GM18861 (cell line): ENCODE results near the gene CD200R1L.
"Not testable (repeated sequence)": the region's sequence is repeated elsewhere in the genome, so short reads cannot be mapped to it uniquely, and the experiment has no call there.

Experiments used
- ATAC-seq: cut with Tn5 transposase; IDR thresholded peaks from one replicate; pipeline ENCODE4 v1.9.1; 2021; ENCODE audit not compliant: unreplicated experiment

CD200R1L gene, protein sequence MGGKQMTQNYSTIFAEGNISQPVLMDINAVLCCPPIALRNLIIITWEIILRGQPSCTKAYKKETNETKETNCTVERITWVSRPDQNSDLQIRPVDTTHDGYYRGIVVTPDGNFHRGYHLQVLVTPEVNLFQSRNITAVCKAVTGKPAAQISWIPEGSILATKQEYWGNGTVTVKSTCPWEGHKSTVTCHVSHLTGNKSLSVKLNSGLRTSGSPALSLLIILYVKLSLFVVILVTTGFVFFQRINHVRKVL

DNA sequence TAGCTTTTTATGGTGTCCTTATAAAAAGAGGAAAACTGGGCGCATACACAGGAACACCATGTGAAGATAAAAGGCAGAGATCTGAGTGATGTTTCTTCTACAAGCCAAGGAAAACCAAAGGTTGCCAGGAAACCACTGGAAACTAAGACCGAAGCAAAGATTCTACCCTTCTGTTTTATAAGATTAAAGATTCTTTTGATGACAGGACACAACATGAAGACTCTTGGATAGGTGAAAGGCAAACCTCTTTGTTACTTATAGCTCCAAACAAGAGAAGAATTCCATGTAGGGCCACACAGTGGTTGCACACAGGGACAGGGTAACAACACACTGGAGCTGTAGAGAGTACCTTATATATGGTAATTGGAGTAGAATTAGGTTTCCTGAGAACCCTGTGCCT lies at the start of gene CD200R1L:
Gene CD200R1L, minus strand, starts transcription at position 101 of the 400 bp plus-strand sequence. CDS start 17,497 bp downstream, outside the sequence.
- no peak for ATAC-seq

DNA sequence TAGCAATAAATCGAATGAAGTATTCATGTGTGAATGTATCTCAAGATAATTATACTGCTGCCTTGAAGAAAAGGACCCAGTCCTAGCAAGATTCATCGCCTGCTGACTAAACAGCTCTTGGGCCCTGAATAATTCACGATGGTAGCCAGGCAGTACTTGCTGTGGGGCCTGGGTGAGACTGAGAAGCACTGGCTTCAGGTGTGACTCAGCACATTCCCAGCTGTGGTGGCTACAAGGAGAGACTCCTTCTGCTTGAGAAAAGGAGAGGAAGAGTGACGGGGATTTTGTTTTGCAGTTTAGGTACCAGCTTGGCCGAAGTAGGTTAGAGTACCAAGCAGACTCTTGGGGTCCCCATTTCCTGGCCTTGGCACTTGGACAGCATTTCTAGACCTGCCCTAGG lies 47.6 kb upstream of the CD200R1L start:
- ATAC-seq = no peak

DNA sequence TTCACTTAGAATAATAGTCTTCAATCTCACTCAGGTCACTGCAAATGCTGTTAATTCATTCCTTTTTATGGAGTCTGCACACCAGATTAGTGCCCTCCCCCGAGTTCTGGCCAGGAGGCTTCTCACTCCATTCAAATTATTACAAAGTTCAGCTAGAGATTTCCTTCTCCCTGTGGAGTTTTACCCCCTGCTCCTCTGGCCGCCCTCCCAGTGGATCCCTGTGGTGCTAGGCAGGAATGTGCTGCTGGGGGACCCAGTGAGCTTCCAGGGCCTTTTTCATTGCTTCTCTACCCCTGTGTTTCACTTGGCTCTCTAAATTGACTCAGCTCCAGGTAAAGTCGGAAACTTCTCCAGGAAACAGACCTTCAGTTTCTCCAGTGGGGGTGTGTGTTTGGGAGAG lies 42.7 kb upstream of the CD200R1L start:
- no peak for ATAC-seq

DNA sequence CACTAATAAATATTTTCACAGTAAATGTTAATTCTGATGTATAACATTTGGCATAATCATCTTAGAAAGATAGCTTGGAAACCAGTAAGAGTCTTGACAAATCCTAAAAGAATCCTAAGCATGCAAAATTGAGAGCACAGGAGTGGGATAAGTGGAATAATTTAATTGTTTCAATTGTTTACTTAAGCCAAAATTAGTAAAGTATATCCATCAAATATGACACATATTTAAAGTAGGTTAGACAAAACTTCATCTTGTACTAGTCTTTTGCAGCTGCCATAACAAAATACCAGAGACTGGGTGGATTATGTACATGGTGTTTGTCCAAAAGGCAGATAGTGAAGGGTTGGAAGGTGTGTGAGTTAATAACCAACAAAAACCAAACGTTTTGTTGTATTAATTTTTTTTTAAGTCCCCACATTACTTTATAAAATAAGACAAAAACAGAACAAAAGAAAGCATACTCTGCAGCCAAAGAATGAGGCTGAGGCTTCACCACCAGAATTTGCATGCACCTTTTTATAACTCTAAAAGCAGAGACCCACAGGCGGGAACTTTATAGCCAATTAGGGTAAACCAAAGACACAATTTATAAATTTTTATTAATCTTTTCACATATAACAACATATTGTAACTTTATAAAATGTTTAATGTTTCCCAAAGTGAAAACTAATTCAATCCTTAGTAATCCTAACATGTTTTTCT lies 41.9 kb upstream of the CD200R1L start:
- peak; percentile 51 for ATAC-seq

DNA sequence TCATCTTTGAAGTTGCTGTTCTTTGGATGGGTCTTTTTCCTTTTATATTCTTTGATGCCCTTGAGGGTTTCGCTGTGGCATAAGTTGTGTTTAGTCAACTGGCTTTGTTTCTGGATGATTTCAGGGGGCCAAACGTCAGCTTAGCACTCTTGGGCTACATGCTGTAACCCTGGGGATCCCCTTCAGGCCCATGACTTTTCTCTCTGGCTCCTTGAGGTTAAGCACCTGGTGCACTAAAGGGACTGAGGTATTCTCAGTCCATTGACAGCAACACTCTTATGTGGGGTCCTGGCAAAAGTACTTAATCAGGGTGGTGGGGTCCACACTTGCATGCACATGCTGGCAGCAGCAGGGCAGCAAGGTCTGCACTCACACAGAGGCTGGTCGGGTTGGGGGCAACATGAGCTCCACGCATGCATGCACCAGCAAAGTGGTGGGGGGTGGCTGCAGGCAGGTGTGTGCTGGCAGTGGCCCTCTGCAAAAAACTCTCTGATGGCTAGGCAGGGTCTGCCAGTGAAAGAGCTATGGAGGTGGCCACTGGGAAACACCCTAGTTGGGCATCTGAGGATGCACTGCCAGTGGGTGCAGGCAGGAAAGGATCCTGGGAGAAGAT lies 38.1 kb upstream of the CD200R1L start:
- ATAC-seq = no peak

DNA sequence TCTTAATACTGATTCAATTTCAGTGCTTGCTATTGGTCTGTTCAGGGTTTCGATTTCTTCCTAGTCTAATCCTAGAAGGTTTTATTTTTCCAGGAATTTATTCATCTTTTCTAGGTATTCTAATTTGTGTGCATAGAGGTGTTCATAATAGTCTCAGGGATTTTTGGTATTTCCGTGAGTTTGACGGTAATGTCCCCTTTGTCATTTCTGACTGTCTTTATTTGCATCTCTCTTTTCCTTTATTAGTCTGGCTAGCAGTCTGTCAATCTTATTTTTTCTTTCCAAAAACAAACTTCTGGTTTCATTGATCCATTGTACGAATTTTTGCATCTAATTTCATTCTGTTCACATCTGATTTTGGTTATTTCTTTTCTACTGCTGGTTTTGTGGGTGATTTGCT lies 35.2 kb upstream of the CD200R1L start:
- ATAC-seq = no peak

DNA sequence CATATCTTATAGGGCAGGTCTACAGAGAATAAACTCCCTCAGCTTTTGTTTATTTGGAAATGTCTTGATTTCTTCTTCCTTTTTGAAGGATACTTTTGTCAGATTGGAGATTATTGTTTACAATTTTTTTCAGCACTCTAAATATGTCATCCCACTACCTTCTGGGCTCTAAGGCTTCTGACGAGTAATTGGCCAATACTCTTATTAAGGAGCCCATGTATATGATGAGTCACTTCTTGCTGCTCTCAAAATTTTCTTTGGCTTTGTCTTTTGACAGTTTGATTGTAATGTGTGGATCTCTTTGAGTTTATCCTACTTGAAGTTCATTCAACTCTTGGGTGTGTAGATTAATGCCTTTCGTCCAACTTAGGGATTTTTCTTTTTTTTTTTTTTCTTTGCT lies 28.9 kb upstream of the CD200R1L start:
- no peak for ATAC-seq

DNA sequence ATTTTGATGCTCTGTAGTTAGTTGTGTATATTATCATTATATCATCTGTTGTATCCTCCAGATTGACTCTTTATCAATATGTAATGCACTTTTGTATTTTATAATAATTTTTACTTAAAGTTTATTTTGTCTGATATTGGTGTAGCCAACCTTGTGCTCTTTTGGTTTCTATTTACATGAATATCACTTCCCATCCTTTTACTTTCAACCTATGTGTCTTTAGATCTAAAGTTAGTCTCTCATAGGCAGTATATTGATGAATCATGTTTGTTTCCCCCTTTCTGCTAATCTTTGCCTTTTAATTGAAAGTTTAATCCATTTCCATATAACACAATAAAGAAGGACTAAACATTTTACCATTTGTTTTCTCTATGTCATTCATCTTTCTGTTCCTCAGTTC lies 28.1 kb upstream of the CD200R1L start:
- no peak for ATAC-seq

DNA sequence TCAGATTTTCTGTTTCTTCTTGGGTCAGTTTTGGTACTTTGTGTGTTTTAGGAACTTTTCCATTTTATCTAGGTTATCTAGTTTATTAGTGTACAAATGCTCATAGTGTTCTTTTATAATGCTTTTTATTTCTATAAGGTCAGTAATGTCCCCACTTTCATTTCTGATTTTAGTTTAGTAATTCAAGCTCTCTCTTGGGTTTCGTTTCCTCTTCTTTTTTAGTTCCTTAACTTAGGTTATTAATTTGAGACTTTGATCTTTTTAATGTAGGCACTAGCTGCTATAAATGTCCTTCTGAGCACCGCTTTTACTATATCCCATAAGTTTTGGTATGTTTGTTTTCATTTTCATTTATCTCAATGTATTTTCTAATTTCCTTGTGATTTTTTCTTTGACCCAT lies 27.0 kb upstream of the CD200R1L start:
- peak; percentile 84 for ATAC-seq

DNA sequence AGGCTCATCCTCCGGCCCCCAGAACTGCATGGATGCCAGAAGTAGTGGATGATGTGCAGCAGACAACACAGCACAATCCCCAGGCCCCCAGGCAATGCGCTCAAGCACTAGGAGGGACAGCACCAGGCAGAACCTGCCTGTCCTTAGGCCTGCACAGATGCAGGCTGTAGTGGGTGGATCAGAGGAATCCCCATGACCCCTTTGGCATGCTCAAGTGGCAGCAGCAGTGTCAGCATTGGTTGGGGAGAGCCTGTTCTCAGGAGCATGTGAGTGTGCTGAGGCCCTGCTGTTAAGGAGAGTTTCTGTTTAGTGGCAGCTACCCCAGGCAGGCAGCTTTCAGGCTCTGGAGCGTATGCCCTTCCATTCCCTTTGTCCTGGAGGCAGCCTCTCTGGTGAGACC lies 25.1 kb upstream of the CD200R1L start:
- ATAC-seq = no peak

DNA sequence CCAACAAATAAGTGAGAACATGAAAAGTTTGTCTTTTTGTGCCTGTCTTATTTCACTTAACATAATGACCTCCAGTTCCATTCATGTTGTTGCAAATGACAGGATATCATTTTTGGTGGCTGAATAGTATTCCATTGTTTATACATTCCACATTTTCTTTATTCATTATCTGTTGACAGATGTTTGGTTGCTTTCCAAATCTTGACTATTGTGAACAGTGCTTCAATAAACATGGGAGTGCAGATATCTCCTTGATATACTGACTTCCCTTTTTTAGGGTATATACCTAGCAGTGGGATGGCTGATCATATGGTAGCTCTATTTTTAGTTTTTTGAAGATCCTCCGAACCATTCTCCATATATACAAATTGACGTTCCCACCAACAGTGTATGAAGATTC lies 19.1 kb upstream of the CD200R1L start:
- ATAC-seq = no peak

DNA sequence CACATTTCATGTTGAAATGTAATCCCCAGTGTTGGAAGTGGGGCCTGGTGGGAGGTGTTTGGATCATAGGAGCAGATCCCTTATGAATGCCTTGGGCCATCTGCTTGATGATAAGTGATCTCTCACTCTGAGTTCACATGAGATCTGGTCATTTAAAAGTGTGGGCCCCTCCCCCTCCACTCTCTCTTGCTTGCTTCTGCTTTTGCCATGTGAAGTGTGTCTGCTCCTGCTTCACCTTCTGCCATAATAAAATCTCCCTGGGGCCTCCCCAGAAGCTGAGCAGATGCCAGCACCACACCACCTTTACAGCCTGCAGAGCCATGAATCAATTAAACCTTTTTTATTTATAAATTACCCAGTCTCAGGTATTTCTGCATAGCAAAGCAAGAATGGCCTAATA lies 14.2 kb upstream of the CD200R1L start:
- ATAC-seq = no peak

DNA sequence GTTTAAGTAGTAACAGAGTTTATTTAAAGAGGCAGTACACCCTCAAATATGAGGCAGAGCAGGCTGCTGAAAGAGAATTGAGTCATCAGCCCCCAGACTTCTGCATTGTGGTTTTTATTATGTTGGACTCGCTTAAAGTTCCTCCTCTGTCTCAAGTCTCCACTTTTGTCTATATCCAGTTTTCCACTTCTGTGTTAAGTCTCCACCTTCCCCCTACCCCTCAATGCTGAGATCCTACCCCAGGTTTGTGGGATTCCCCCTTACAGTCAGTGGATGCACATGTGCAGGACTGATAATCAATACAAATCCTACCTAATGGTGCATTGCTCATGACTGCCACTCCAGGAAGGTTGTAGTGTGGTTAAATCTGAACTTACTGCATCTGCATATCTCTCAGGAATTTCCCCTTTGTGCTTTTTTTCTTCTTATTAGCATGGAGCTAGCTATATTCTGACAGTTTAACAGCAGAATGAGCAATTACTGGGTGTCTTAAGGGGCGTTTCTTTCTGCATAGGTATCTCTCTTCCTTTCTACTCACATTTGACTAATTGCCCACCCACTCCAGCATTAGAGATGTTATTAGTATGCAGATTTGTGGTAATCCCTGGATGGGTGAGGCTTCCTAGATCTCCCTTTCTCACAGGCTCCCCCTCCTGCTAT lies 11.9 kb upstream of the CD200R1L start:
- ATAC-seq = no peak

DNA sequence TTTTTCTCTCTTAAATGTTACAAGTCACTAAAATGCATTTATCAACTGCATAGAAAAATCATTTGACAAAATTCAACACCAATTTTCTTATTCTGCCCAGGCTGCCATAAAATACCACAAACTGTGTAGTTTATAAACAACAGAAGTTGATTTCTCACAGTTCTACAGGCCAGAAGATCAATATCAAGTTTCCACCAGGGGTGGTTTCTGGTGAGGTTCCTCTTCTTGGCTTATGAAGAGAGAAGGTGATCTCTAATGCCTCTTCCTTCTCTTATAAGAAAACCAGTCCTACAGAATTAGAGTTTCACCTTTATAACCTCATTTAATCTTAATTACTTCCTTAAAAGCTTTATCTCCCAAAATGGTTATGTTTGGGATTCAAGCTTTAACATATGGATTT lies 10.9 kb upstream of the CD200R1L start:
- no peak for ATAC-seq

DNA sequence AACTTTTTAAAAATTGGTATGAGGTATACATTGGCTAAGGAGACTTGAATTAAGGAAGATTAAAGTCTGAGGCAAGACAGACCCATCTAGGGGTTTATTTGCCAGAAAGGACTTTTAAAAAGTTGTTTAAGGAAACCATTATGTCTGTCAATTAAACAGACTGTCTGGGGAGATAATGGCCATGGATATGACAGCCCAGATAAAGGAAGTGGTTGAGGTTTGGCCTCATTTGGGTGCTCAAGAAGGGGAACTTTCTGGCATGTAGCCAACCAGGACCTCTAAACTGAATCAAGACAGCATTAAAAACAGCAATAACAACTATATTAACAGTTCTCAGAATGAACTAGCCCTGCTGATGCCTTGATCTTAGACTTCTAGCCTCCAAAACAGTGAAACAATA lies 9.9 kb upstream of the CD200R1L start:
- ATAC-seq = no peak

DNA sequence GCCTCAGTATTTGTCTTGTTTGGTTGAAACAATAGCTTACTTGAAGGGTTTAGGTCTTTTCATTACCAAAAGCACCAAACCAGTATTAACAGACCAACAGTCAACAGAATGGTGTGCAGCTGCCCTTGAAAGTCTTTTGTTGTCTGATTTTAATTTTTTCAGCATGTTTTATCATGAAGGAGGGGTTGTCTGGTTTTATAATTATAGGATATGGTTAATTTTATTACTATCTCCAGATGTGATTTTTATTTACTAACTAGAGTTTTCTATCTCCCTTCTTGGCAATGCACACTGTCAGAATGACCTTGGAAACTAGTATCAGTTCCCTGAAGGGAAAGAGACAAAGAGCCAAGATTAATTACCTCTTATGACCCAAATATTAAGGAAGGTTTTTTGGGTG lies 9.2 kb upstream of the CD200R1L start:
- no peak for ATAC-seq

DNA sequence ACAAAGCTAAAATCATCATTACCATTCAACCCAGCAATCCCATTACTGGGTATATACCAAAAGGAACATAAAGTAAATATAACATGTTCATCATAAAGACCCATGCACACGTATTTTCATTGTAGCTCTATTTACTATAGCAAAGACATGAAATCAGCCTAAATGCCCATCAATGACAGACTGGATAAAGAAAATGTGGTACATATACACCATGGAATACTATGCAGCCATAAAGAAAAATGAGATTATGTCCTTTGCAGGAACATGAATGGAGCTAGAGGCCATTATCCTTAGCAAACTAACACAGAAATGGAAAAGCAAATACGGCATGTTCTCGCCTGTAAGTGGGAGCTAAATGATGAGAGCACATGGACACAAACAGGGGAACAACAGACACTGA lies 8.4 kb upstream of the CD200R1L start:
- ATAC-seq = not testable (repeated sequence)

DNA sequence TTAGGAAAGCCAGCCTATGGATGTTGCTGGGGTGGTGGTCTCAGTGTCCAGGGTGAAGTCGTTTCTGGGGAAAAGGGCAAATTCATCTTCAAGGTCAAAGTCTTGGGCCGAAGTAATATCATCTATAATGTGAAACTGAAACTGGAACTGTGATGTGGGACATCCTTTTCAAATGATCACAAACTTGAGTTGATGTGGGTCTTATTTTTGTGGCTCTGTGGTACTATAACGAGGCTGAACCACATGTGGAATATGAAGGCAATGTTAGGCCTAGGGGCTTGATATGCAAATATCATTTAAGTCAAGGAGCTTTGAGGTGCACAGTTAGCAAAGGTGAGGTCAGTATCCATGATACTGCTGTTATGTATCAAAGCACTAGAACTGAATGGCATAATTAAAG lies 1.5 kb upstream of the CD200R1L start:
- ATAC-seq = no peak

DNA sequence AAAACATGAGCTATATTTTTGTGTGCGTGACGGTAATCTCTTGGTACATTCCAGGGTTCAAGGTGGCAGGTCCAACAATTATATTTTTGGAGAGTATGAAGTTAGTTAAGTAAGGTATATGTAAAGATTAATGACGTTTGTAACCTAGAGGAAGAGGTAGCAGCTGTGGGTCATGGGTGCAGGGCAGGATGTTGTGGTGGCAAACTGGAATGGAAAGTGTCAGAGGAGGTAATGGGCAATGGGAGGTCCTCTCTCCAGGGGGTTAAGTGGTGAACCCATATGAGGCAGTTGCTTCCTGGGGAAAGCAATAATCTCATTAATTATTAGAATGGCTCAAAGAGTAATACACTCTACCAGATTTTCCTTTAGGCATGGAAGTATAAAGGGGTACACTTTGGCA lies 1.0 kb upstream of the CD200R1L start:
- peak; percentile 85 for ATAC-seq

DNA sequence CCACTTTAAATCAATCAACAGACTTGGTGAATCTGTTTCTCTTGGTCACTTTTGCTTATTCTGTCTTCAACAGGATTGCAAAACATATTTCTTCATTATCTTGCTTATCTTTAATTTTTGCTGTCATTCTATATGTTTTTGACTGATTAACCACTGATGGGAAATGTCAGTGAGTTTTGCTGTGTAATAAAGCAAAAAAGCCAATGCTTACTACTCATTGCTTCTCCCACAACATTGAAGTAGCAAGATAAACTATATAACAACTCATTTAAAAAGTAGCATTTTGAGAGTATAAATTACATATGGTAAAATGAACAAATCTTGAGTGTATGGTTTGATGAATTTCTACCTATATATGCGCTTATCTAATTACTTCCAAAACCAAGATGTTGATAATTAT lies 892 bp downstream of the CD200R1L start:
- ATAC-seq = no peak

DNA sequence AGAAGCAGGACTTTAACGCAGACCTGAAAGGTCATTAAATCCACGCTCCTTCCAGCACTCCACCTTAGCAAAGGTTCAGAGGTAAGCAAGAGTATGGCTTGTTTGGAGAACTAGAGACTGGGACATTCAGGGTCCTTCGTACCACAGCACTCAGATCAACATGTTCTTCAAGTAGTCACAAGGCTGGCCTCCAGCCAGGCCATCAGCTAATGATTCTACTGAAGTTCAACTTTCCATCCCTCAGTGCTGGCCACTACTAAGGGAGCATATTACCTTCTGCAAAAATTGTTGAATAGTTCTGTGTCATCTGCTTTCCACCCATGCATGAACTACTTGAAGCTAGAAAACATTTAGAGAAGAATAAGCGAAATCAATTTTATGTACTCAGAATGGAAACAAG lies 17.6 kb downstream of the CD200R1L start:
- no peak for ATAC-seq
